ENCODE results near the gene CYP2W1. TPM values are rescaled to one million over a fixed set of nuclear protein-coding genes. Genes with fewer than 3 reads are reported as not detected.

Gene CYP2W1
- total RNA-seq, 1 experiment from 2014 or later: not detected

DNA sequence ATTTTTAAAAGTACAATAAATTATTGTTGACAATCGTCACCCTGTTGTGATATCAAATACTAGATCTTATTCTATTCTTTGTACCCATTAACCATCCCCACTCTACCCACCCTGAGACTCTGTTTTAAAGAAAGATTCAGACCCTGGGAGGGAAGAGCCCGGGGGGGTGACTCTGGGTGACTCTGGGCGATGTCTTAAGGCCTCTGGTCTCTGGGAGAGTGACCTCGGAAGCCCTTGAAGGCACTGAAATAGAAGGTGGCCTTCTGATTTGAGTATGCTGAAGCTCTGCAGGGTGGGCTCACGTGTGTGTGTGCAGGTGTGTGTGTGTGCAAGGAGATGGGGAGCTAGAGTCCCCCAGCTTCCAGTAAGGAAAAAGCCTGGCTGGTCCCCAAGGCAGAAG, 38.2 kb upstream of the CYP2W1 start:
- Histone ChIP-seq H4K20me1 (ENCODE audit: insufficient read depth) (no peaks in the 10 kb centered on the region), H3K4me2 (ENCODE audit: low read length) (peak overlapping the region; percentile 98), H2AFZ (ENCODE audit: low read depth, low read length, poor library complexity, severe bottlenecking) (no peak overlapping the region), H3K27me3 (ENCODE audit: insufficient read depth, low read length) (0 out of 2 replicates have a peak, but pooled peaks cover 4% of the 10 kb centered on the region), H3K79me2 (ENCODE audit: insufficient read depth, low read length) (peaks cover 12% of the 10 kb centered on the region; the same call in 1 of the 2 replicates), H3K4me3 (replicated peaks in 1 of 2; ENCODE audit: low read depth in 1 of 2, low read length in 2 of 2) (peak overlapping the region; percentile 53 to 68), H3K9me2 (ENCODE audit: insufficient read depth) (no peaks in the 10 kb centered on the region), H3K27ac (ENCODE audit: low read depth, low read length) (peak overlapping the region; percentile 98), H3K9ac (ENCODE audit: low read length) (peak overlapping the region; percentile 85), H3K36me3 (ENCODE audit: control insufficient read depth in 1 of 2, insufficient read depth in 2 of 2, low read length in 2 of 2) (no peaks in the 10 kb centered on the region), H3K9me3 (ENCODE audit: control insufficient read depth in 1 of 2, insufficient read depth in 1 of 2, low read depth in 1 of 2, low read length in 2 of 2) (0 out of 4 replicates have a peak, but pooled peaks cover 0 to 4% of the 10 kb centered on the region in 2 experiments), H3K4me1 (ENCODE audit: control insufficient read depth in 1 of 2, insufficient read depth in 2 of 2, low read length in 2 of 2) (peaks cover 28 to 52% of the 10 kb centered on the region in 2 experiments)
- ChIA-PET POLR2A (no interaction called here), RAD21 (ENCODE audit: low non-redundant PET in 1 of 2, low total read pairs in 2 of 2, uncharacterized antibody in 2 of 2, unreplicated experiment in 2 of 2) (no interaction called here), CTCF (interaction anchor here (0.8 kb wide), 1 partner anchor 35 kb away, joined by 3 read pairs; no protein-coding TSS in a partner anchor)
- no peak for TF ChIP-seq SP1 (IDR thresholded peaks at IDR 0.05; ENCODE audit: low read depth)
- TF ChIP-seq, protein P1, sequence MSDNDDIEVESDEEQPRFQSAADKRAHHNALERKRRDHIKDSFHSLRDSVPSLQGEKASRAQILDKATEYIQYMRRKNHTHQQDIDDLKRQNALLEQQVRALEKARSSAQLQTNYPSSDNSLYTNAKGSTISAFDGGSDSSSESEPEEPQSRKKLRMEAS (IDR thresholded peaks at IDR 0.05): no peak
- no peak for TF ChIP-seq SRF (IDR thresholded peaks at IDR 0.05; ENCODE audit: low read depth)
- no peak for TF ChIP-seq ZFX (IDR thresholded peaks at IDR 0.05)
- no peak for TF ChIP-seq POLR2A (IDR thresholded peaks at IDR 0.05; ENCODE audit: borderline replicate concordance, extremely low read depth, insufficient read depth, insufficient read length)
- DNase-seq (ENCODE audit: low read depth, low spot score): no peak
- intact Hi-C loops (cut with micrococcal nuclease): no loop called here
- ATAC-seq: no peak
- no TSS peak for BruUV-seq (replicated peaks)

DNA sequence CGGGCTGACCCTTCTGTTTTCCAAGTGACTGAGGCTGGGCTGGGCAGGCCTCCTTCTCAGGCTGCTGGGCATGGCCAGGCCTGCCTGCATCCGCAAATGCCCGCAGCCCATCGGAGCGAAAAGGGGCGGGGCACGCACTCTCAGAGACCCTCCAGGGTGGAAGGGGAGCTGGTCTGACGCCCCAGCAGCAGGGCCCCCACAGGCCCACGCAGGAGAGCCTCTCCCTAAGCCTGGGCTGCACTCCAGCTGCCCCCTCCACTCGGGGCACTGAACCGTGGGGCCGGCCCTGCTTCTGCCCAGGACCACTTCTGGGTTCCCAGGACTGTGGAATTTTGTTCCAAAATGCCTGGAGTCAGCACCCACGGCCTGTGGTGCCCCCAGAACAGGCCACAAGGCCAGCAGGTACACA, 37.8 kb upstream of the CYP2W1 start:
- Histone ChIP-seq H3K36me3 (ENCODE audit: control insufficient read depth in 1 of 2, insufficient read depth in 2 of 2, low read length in 2 of 2) (no peaks in the 10 kb centered on the region), H3K4me3 (replicated peaks in 1 of 2; ENCODE audit: low read depth in 1 of 2, low read length in 2 of 2) (peak overlapping the region; percentile 53 to 68), H2AFZ (ENCODE audit: low read depth, low read length, poor library complexity, severe bottlenecking) (no peak overlapping the region), H3K9me2 (ENCODE audit: insufficient read depth) (no peaks in the 10 kb centered on the region), H3K9me3 (ENCODE audit: control insufficient read depth in 1 of 2, insufficient read depth in 1 of 2, low read depth in 1 of 2, low read length in 2 of 2) (0 out of 4 replicates have a peak, but pooled peaks cover 0 to 4% of the 10 kb centered on the region in 2 experiments), H3K27ac (ENCODE audit: low read depth, low read length) (peak overlapping the region; percentile 98), H3K27me3 (ENCODE audit: insufficient read depth, low read length) (0 out of 2 replicates have a peak, but pooled peaks cover 4% of the 10 kb centered on the region), H3K79me2 (ENCODE audit: insufficient read depth, low read length) (peaks cover 12% of the 10 kb centered on the region; the same call in 1 of the 2 replicates), H3K4me1 (ENCODE audit: control insufficient read depth in 1 of 2, insufficient read depth in 2 of 2, low read length in 2 of 2) (peaks cover 28 to 57% of the 10 kb centered on the region in 2 experiments), H3K4me2 (ENCODE audit: low read length) (peak overlapping the region; percentile 98), H3K9ac (ENCODE audit: low read length) (peak overlapping the region; percentile 85), H4K20me1 (ENCODE audit: insufficient read depth) (no peaks in the 10 kb centered on the region)
- CTCF ChIA-PET: interaction anchor here (0.6 kb wide), 1 partner anchor 132 kb away, joined by 3 read pairs; no protein-coding TSS in a partner anchor
- POLR2A ChIA-PET: interaction anchor here (0.7 to 1.1 kb wide), 3 partner anchors 30 to 309 kb away, joined by 3 to 4 read pairs (median 3); partner anchors contain the start of gene COX19
- intact Hi-C loops (cut with micrococcal nuclease): no loop called here
- TSS peak; percentile 90 for BruUV-seq (replicated peaks)
- TF ChIP-seq CEBPB (IDR thresholded peaks at IDR 0.05; ENCODE audit: low read depth) (no peak), ZFX (IDR thresholded peaks at IDR 0.05) (peak; percentile 60)
- DNase-seq (ENCODE audit: low read depth, low spot score) (no peak), ATAC-seq (no peak; the same call in 1 of the 2 replicates)
- RAD21 ChIA-PET (ENCODE audit: low non-redundant PET in 1 of 2, low total read pairs in 2 of 2, uncharacterized antibody in 2 of 2, unreplicated experiment in 2 of 2): interaction anchor here in 1 of 2 experiments (0.6 kb wide), 1 partner anchor 30 kb away, joined by 3 read pairs; the partner anchor contains the start of gene COX19
